A549 (cell line): ENCODE results near the gene DPP10. TPM values are rescaled to one million over a fixed set of nuclear protein-coding genes. Genes with fewer than 3 reads are reported as not detected.

Source experiments
- ATAC-seq, 2 experiments: fragments of 200-7000 bp in 1 of 2; fragments of >200 bp in 1 of 2; cut with Nextera tagmentation in 1 of 2; cut with Tn5 transposase in 1 of 2; 3 replicates each; pipeline versions ENCODE4 v1.8.0 to v1.9.1; 2018 to 2020; ENCODE audit warnings: mild to moderate bottlenecking in 1 of 2, moderate library complexity in 1 of 2
- CTCF ChIA-PET: fragments of 300-600 bp; sonication (Branson Sonifier 250); formaldehyde crosslinking; extraction: SDS; loops from one replicate; lab custom pipeline; 2021; ENCODE audit warnings: antibody characterized with exemption, inconsistent platforms; lab: Yijun Ruan, JAX
- POLR2A ChIA-PET: fragments of 350-600 bp; formaldehyde crosslinking; extraction: SDS; loops from one replicate; lab custom pipeline; 2021; ENCODE audit warnings: antibody characterized with exemption, inconsistent platforms; lab: Yijun Ruan, JAX
- DNase-seq, 2 experiments: peaks; one replicate each; pipeline versions ENCODE4 v3.0.0 to v3.0.0-alpha.2; 2011 to 2016; ENCODE audit warnings: low read depth in 1 of 2, low spot score in 1 of 2
- FAIRE-seq: peaks from 2 replicates; lab custom pipeline; 2011; peaks lifted over from hg19 to GRCh38; lab: Jason Lieb, UNC
- H3K27ac ChIP-seq, 2 experiments: fragments of >200 bp; sonication (Bioruptor Twin); formaldehyde crosslinking; 3 replicates each; pipeline ENCODE4 v1.5.1; 2016 to 2017
- H3K4me1 ChIP-seq: fragments of >200 bp; sonication (Bioruptor Twin); formaldehyde crosslinking; 3 replicates; pipeline ENCODE4 v1.6.1; 2016
- H3K4me2 ChIP-seq: fragments of >200 bp; sonication (Bioruptor Twin); formaldehyde crosslinking; 3 replicates; pipeline ENCODE4 v1.6.1; 2016
- H3K4me3 ChIP-seq: fragments of >200 bp; sonication (Bioruptor Twin); formaldehyde crosslinking; 3 replicates; pipeline ENCODE4 v1.5.1; 2016
- H3K9me3 ChIP-seq: fragments of >200 bp; sonication (Bioruptor Twin); formaldehyde crosslinking; 3 replicates; pipeline ENCODE4 v1.6.1; 2016
- CBX2 ChIP-seq: fragments of 200-600 bp; sonication (generic); IDR thresholded peaks from 2 replicates; pipeline ENCODE4 v1.6.1; 2016; ENCODE audit warnings: low read depth, mild to moderate bottlenecking, borderline replicate concordance
- CEBPB ChIP-seq, 2 experiments: fragments of >200 bp in 1 of 2; sonication (Bioruptor Twin) in 1 of 2; formaldehyde crosslinking in 1 of 2; IDR thresholded peaks; 2 replicates each; pipeline ENCODE4 v1.6.1; 2012 to 2016
- CHD4 ChIP-seq: fragments of 200-600 bp; sonication (generic); IDR thresholded peaks from 2 replicates; pipeline ENCODE4 v1.6.1; 2016; ENCODE audit warnings: antibody characterized with exemption, mild to moderate bottlenecking, borderline replicate concordance
- EHF ChIP-seq: fragments of 250-450 bp; sonication (Bioruptor Pico); IDR thresholded peaks from 2 replicates; pipeline ENCODE4 v1.5.0; 2020; ENCODE audit warnings: mild to moderate bottlenecking
- EHMT2 ChIP-seq: fragments of 200-600 bp; sonication (generic); IDR thresholded peaks from 2 replicates; pipeline ENCODE4 v1.6.1; 2016; ENCODE audit warnings: antibody characterized with exemption, low read depth, mild to moderate bottlenecking, moderate library complexity
- FOSB ChIP-seq: fragments of 250-450 bp; sonication (Bioruptor Pico); IDR thresholded peaks from 2 replicates; pipeline ENCODE4 v1.5.0; 2020; ENCODE audit warnings: mild to moderate bottlenecking, moderate library complexity
- FOSL2 ChIP-seq, 2 experiments: fragments of 450-650 bp in 1 of 2; fragments of >200 bp in 1 of 2; sonication (Bioruptor Twin) in 1 of 2; formaldehyde crosslinking; IDR thresholded peaks; 2 replicates each; pipeline versions ENCODE4 v1.5.0 to v1.6.1; 2016 to 2020; ENCODE audit warnings: mild to moderate bottlenecking in 1 of 2, moderate library complexity in 1 of 2
- FOXS1 ChIP-seq: fragments of 250-450 bp; sonication (Bioruptor Pico); IDR thresholded peaks from 2 replicates; pipeline ENCODE4 v1.5.0; 2020; ENCODE audit warnings: mild to moderate bottlenecking, moderate library complexity
- HDAC2 ChIP-seq: fragments of 200-600 bp; sonication (generic); IDR thresholded peaks from 2 replicates; pipeline ENCODE4 v1.6.1; 2016
- HEYL ChIP-seq: fragments of 250-450 bp; sonication (Bioruptor Pico); IDR thresholded peaks from 2 replicates; pipeline ENCODE4 v1.8.0; 2021; ENCODE audit warnings: mild to moderate bottlenecking, moderate library complexity
- HOXA7 ChIP-seq: fragments of 250-450 bp; sonication (Bioruptor Pico); IDR thresholded peaks from 2 replicates; pipeline ENCODE4 v1.5.0; 2020; ENCODE audit warnings: mild to moderate bottlenecking, moderate library complexity
- JUNB ChIP-seq: fragments of >200 bp; sonication (Bioruptor Twin); formaldehyde crosslinking; IDR thresholded peaks from 2 replicates; pipeline ENCODE4 v1.6.1; 2016
- KDM5A ChIP-seq: fragments of 200-600 bp; sonication (generic); IDR thresholded peaks from 2 replicates; pipeline ENCODE4 v1.6.1; 2016; ENCODE audit warnings: antibody characterized with exemption, mild to moderate bottlenecking
- MAFK ChIP-seq: fragments of 450-650 bp; IDR thresholded peaks from 2 replicates; pipeline ENCODE4 v1.6.1; 2014; ENCODE audit not compliant: partially characterized antibody
- MAZ ChIP-seq: fragments of 150-350 bp; IDR thresholded peaks from 2 replicates; pipeline ENCODE4 v1.6.1; 2014; ENCODE audit warnings: antibody characterized with exemption, low read depth, low read length, borderline replicate concordance
- NFE2L2 ChIP-seq: fragments of 150-350 bp; conservative IDR thresholded peaks from 2 replicates; pipeline ENCODE4 v1.6.1; 2014; ENCODE audit warnings: low read length
- NR3C1 ChIP-seq: fragments of >200 bp; sonication (Bioruptor Twin); formaldehyde crosslinking; IDR thresholded peaks from 3 replicates; pipeline ENCODE4 v1.6.1; 2017
- POLR2A ChIP-seq: IDR thresholded peaks from 2 replicates; pipeline ENCODE4 v1.6.1; 2012; ENCODE audit warnings: mild to moderate bottlenecking, low read length
- POLR2AphosphoS2 ChIP-seq: conservative IDR thresholded peaks from 2 replicates; pipeline ENCODE4 v1.6.1; 2012; ENCODE audit warnings: low read length, improper control_type of control experiment, inconsistent platforms
- RCOR1 ChIP-seq: fragments of 150-350 bp; IDR thresholded peaks from 2 replicates; pipeline ENCODE4 v1.6.1; 2014; ENCODE audit warnings: antibody characterized with exemption, low read length, low read depth
- REST ChIP-seq: fragments of 200-600 bp; sonication (generic); IDR thresholded peaks from 2 replicates; pipeline ENCODE4 v1.6.1; 2016; ENCODE audit warnings: antibody characterized with exemption, mild to moderate bottlenecking, moderate library complexity
- RNF2 ChIP-seq: fragments of 200-600 bp; sonication (generic); IDR thresholded peaks from 2 replicates; pipeline ENCODE4 v1.6.1; 2016; ENCODE audit warnings: low read depth, mild to moderate bottlenecking, antibody characterized with exemption, moderate library complexity, borderline replicate concordance
- SREBF2 ChIP-seq: fragments of 450-650 bp; IDR thresholded peaks from 2 replicates; pipeline ENCODE4 v1.6.1; 2014; ENCODE audit warnings: mild to moderate bottlenecking, moderate library complexity
- TP53 ChIP-seq: fragments of 250-450 bp; sonication (Bioruptor Pico); IDR thresholded peaks from 2 replicates; pipeline ENCODE4 v1.5.0; 2021; ENCODE audit warnings: mild to moderate bottlenecking, moderate library complexity
- USF2 ChIP-seq: fragments of 450-650 bp; IDR thresholded peaks from 2 replicates; pipeline ENCODE4 v1.6.1; 2014; ENCODE audit warnings: antibody characterized with exemption
- ZNF302 ChIP-seq: fragments of 250-450 bp; sonication (Bioruptor Pico); IDR thresholded peaks from 2 replicates; pipeline ENCODE4 v1.9.0; 2021; ENCODE audit warnings: inconsistent platforms, mild to moderate bottlenecking, moderate library complexity
- ZSCAN20 ChIP-seq: fragments of 250-450 bp; sonication (Bioruptor Pico); IDR thresholded peaks from 2 replicates; pipeline ENCODE4 v1.8.0; 2022; ENCODE audit warnings: mild to moderate bottlenecking, moderate library complexity
- WGBS: methylation state at CpG from one replicate; pipeline ENCODE4 v1.1.6; 2017; ENCODE audit errors: missing lambda C conversion rate; 5-methylcytosine and 5-hydroxymethylcytosine counted together
- polyA plus RNA-seq, 4 experiments: library from polyadenylated mRNA; depleted of rRNA in 3 of 4; stranded (reverse); fragments of >200 nt; fragmentation: RNase III in 1 of 4; extraction: RNeasy Plus Mini Kit Qiagen cat#74134 plus additional on column Dnase treatment in 1 of 4; gene quantifications; 2 replicates in 3 of 4; 3 replicates in 1 of 4; pipeline ENCODE4 v1.2.3, GENCODE V29; 2011 to 2017
- TF ChIP-seq, protein P1 (sequence below): fragments of >200 bp; sonication (Bioruptor Twin); formaldehyde crosslinking; IDR thresholded peaks from 2 replicates; pipeline ENCODE4 v1.6.1; 2016
- TF ChIP-seq, protein P2 (sequence below): fragments of >200 bp; sonication (Bioruptor Twin); formaldehyde crosslinking; IDR thresholded peaks from 3 replicates; pipeline ENCODE4 v1.5.1; 2016
- TF ChIP-seq, protein P3 (sequence below): IDR thresholded peaks from 2 replicates; pipeline ENCODE4 v1.6.1; 2012; ENCODE audit warnings: low read depth, borderline replicate concordance

The DPP10 gene
- polyA plus RNA-seq, 2 of the 4 experiments (the other 2 are of a cell fraction) = not detected

DNA sequence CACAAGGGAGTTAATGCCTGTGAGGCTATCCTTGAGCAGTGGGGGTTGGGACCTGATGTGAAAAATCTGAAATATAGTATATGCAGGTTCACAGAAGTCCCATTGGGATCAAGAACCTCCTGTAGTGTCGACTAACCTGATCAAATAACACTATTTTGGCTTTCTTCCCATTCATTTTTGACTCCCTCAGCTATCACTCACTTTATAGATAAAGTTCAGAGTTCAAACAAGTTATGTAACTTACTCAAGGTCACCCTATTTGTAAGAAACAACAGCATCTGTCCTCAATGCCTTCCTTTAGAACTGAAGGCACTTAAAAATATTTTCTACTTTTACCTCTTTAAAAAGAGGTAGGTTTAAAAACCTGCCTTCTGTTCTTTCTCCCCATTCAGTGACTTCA is 341.6 kb downstream of the DPP10 start:
- ATAC-seq (no peak), DNase-seq (no peak), FAIRE-seq (no peak)
- Histone ChIP-seq H3K4me1 (no peaks in the 10 kb centered on the region), H3K4me3 (no peak overlapping the region), H3K4me2 (no peak overlapping the region), H3K9me3 (no peaks in the 10 kb centered on the region), H3K27ac (no peak overlapping the region)
- WGBS = 0% methylated on average over 1 of the region's 1 CpG
- POLR2A ChIA-PET = no interaction called here
- TF ChIP-seq SREBF2 (no peak), CBX2 (no peak), TP53 (CRISPR knock-in tag) (no peak), ZNF302 (CRISPR knock-in tag) (no peak)
- TF ChIP-seq, all 56 proteins: peak for 0
- CTCF ChIA-PET = no interaction called here

DNA sequence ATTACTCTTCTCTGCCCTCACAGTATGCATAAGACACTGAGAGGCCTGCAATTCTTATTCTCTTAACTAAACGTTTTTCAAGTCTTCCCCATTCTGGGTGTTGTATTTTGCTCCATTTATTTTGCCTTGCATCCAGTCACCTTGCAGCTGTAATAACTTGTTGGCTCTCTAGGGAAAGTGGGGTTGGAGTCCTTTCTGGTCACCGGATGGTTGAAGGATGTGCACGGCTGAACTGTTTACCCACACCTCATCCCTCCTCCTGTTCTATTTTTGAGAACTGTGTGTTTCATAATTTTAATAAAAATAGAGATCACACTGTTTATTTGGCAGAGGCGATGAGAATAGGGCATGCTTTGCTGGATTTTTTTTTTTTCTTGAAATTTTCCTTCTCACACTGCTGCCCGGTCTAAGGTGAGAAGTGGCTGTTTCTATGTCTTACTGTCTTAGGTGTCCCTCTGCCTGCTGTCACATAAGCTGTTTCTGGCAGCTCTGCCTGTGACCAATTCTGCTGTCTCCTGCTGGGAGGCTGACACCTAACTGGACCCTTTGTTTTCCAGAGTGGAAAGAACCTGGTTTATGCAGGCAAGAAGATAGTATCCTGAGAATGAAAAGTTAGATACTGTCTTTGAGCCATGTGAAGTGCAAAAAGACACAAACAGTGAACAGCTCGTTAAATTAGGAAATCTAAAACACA is 342.6 kb downstream of the DPP10 start:
- ChIA-PET CTCF (no interaction called here), POLR2A (no interaction called here)
- Histone ChIP-seq H3K9me3 (no peaks in the 10 kb centered on the region), H3K4me3 (no peak overlapping the region), H3K4me2 (no peak overlapping the region), H3K27ac (no peak overlapping the region), H3K4me1 (no peaks in the 10 kb centered on the region)
- DNase-seq (no peak), FAIRE-seq (no peak), ATAC-seq (no peak)
- no peak for TF ChIP-seq MAZ
- no peak for TF ChIP-seq EHMT2
- no peak for TF ChIP-seq HEYL
- TF ChIP-seq POLR2AphosphoS2 = no peak
- TF ChIP-seq CEBPB (IDR thresholded peaks at IDR 0.05) = no peak
- TF ChIP-seq EHF (CRISPR knock-in tag) = no peak
- TF ChIP-seq USF2 = no peak
- TF ChIP-seq MAFK = no peak
- TF ChIP-seq HOXA7 (CRISPR knock-in tag) = no peak
- no peak for TF ChIP-seq REST
- TF ChIP-seq RNF2 = no peak
- TF ChIP-seq, protein P1, sequence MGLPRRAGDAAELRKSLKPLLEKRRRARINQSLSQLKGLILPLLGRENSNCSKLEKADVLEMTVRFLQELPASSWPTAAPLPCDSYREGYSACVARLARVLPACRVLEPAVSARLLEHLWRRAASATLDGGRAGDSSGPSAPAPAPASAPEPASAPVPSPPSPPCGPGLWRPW = no peak
- no peak for TF ChIP-seq NR3C1
- TF ChIP-seq JUNB = no peak
- WGBS = 17% methylated on average over 6 of the region's 6 CpGs

DNA sequence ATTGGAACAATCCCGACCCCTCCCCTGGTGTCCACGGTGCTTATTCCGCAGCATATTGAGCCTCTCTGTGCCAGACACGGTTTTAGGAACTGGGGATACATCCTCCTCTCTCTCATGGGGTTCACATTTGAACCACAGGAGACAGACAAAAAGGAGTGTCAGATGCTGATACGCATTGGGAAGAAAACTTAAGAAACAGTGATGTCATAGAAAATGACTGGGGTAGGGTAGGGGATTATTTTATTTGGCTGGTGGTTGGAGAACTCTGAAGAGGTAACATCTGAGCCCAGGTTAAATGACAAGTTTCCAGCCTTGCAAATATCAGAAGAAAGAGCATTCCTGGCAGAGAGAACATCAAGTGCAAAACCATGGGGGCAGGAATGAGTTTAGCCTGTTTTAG is 344.5 kb downstream of the DPP10 start:
- Histone ChIP-seq H3K4me3 (no peak overlapping the region), H3K4me1 (no peaks in the 10 kb centered on the region), H3K4me2 (no peak overlapping the region), H3K9me3 (no peaks in the 10 kb centered on the region), H3K27ac (no peak overlapping the region)
- WGBS = 27% methylated on average over 5 of the region's 5 CpGs
- CTCF ChIA-PET = no interaction called here
- no peak for DNase-seq
- ATAC-seq = no peak
- FAIRE-seq = no peak
- POLR2A ChIA-PET = no interaction called here
- no peak for TF ChIP-seq ZNF302 (CRISPR knock-in tag)
- no peak for TF ChIP-seq HDAC2
- no peak for TF ChIP-seq FOSB (CRISPR knock-in tag)
- no peak for TF ChIP-seq NFE2L2
- no peak for TF ChIP-seq ZSCAN20 (CRISPR knock-in tag)
- no peak for TF ChIP-seq KDM5A
- TF ChIP-seq POLR2A = no peak
- no peak for TF ChIP-seq FOXS1
- TF ChIP-seq HOXA7 (CRISPR knock-in tag) = no peak
- TF ChIP-seq, protein P2, sequence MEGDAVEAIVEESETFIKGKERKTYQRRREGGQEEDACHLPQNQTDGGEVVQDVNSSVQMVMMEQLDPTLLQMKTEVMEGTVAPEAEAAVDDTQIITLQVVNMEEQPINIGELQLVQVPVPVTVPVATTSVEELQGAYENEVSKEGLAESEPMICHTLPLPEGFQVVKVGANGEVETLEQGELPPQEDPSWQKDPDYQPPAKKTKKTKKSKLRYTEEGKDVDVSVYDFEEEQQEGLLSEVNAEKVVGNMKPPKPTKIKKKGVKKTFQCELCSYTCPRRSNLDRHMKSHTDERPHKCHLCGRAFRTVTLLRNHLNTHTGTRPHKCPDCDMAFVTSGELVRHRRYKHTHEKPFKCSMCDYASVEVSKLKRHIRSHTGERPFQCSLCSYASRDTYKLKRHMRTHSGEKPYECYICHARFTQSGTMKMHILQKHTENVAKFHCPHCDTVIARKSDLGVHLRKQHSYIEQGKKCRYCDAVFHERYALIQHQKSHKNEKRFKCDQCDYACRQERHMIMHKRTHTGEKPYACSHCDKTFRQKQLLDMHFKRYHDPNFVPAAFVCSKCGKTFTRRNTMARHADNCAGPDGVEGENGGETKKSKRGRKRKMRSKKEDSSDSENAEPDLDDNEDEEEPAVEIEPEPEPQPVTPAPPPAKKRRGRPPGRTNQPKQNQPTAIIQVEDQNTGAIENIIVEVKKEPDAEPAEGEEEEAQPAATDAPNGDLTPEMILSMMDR = no peak
- no peak for TF ChIP-seq RCOR1
- TF ChIP-seq, protein P3, sequence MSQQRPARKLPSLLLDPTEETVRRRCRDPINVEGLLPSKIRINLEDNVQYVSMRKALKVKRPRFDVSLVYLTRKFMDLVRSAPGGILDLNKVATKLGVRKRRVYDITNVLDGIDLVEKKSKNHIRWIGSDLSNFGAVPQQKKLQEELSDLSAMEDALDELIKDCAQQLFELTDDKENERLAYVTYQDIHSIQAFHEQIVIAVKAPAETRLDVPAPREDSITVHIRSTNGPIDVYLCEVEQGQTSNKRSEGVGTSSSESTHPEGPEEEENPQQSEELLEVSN = no peak
- no peak for TF ChIP-seq FOSL2 (IDR thresholded peaks at IDR 0.05)
- no peak for TF ChIP-seq FOSL2 (CRISPR knock-in tag; IDR thresholded peaks at IDR 0.05)
- no peak for TF ChIP-seq HEYL
- TF ChIP-seq CHD4 = no peak
